ENCODE results near the gene SMARCD3.

GRCh38 chr7:151211155-151211772, 37.2 kb downstream of the SMARCD3 start:
- TF ChIP-seq PBX2 (CRISPR knock-in tag; IDR thresholded peaks at IDR 0.05) (no peak), REL (CRISPR knock-in tag; conservative IDR thresholded peaks at IDR 0.05) (no peak), JUNB (CRISPR knock-in tag; IDR thresholded peaks at IDR 0.05; ENCODE audit: borderline replicate concordance) (no peak)

Measured in HepG2 (cell line).